Left renal pelvis (tissue), 4 donors: ENCODE results near the gene HRG. TPM values are rescaled to one million over a fixed set of nuclear protein-coding genes. Genes with fewer than 3 reads are reported as not detected.
"Not testable (repeated sequence)": the region's sequence is repeated elsewhere in the genome, so short reads cannot be mapped to it uniquely, and the experiment has no call there.

Source experiments
- DNase-seq, 4 donors: peaks; one replicate each; pipeline ENCODE4 v3.0.0-alpha.2; 2013; ENCODE audit warnings: low read depth in 4 of 4, low spot score in 3 of 4
- polyA plus RNA-seq, 4 donors: library from polyadenylated mRNA; unstranded; fragments of 120-200 nt; gene quantifications; one replicate each; pipeline ENCODE4 v1.2.1, GENCODE V29; 2013; ENCODE audit not compliant: insufficient read length in 4 of 4

HRG gene
- polyA plus RNA-seq, 4 donors = 0.89 to 2.5 (median 1.7) TPM

- DNase-seq = no peak
Observed at GRCh38 chr3:186671051-186671450, 5.2 kb downstream of the HRG start.

GRCh38 chr3:186678604-186679003 lies 12.8 kb downstream of the HRG start:
- no peak for DNase-seq

- no peak for DNase-seq
Observed at GRCh38 chr3:186679151-186679550, 13.3 kb downstream of the HRG start.

- no peak for DNase-seq
Observed at GRCh38 chr3:186680869-186681268, 15.1 kb downstream of the HRG start.

GRCh38 chr3:186682812-186683211 lies 17.0 kb downstream of the HRG start:
- DNase-seq = no peak

- DNase-seq = no peak
Observed at GRCh38 chr3:186683979-186684378, 18.2 kb downstream of the HRG start.

- DNase-seq = not testable (repeated sequence)
Observed at GRCh38 chr3:186686475-186686874, 20.7 kb downstream of the HRG start.

GRCh38 chr3:186687120-186687651 lies 21.4 kb downstream of the HRG start:
- DNase-seq = no peak

- not testable (repeated sequence) for DNase-seq
Observed at GRCh38 chr3:186690304-186690703, 24.5 kb downstream of the HRG start.

GRCh38 chr3:186691676-186692075 lies 25.9 kb downstream of the HRG start:
- no peak for DNase-seq

- no peak for DNase-seq
Observed at GRCh38 chr3:186693843-186694242, 28.0 kb downstream of the HRG start.

- no peak for DNase-seq
Observed at GRCh38 chr3:186694288-186695032, 28.6 kb downstream of the HRG start.

GRCh38 chr3:186696522-186696921 lies 30.7 kb downstream of the HRG start:
- no peak for DNase-seq

- no peak for DNase-seq
Observed at GRCh38 chr3:186697510-186697909, 31.7 kb downstream of the HRG start.

- no peak for DNase-seq
Observed at GRCh38 chr3:186700267-186700666, 34.5 kb downstream of the HRG start.

GRCh38 chr3:186702451-186702850 lies 36.6 kb downstream of the HRG start:
- DNase-seq = not testable (repeated sequence)

GRCh38 chr3:186705882-186706780 lies 40.3 kb downstream of the HRG start:
- DNase-seq = no peak

- DNase-seq = no peak
Observed at GRCh38 chr3:186708983-186709679, 43.3 kb downstream of the HRG start.

GRCh38 chr3:186710694-186711093 lies 44.9 kb downstream of the HRG start:
- DNase-seq = not testable (repeated sequence)

GRCh38 chr3:186713499-186713898 lies 47.7 kb downstream of the HRG start:
- no peak for DNase-seq

- no peak for DNase-seq
Observed at GRCh38 chr3:186717039-186717457, 51.2 kb downstream of the HRG start, which contains the start of gene KNG1. Gene KNG1, plus strand, starts transcription at chr3:186717359. Its CDS starts 184 bp downstream, at chr3:186717543.
